NCI-H2171 treated with DMSO at 0.1 percent for 48 hours (cell line): ENCODE results near the gene RASA2.

ENCODE experiments used
- DNase-seq: peaks from one replicate; lab custom pipeline; 2025; lab: John Stamatoyannopoulos, UW

The RASA2 gene, protein sequence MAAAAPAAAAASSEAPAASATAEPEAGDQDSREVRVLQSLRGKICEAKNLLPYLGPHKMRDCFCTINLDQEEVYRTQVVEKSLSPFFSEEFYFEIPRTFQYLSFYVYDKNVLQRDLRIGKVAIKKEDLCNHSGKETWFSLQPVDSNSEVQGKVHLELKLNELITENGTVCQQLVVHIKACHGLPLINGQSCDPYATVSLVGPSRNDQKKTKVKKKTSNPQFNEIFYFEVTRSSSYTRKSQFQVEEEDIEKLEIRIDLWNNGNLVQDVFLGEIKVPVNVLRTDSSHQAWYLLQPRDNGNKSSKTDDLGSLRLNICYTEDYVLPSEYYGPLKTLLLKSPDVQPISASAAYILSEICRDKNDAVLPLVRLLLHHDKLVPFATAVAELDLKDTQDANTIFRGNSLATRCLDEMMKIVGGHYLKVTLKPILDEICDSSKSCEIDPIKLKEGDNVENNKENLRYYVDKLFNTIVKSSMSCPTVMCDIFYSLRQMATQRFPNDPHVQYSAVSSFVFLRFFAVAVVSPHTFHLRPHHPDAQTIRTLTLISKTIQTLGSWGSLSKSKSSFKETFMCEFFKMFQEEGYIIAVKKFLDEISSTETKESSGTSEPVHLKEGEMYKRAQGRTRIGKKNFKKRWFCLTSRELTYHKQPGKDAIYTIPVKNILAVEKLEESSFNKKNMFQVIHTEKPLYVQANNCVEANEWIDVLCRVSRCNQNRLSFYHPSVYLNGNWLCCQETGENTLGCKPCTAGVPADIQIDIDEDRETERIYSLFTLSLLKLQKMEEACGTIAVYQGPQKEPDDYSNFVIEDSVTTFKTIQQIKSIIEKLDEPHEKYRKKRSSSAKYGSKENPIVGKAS

DNA sequence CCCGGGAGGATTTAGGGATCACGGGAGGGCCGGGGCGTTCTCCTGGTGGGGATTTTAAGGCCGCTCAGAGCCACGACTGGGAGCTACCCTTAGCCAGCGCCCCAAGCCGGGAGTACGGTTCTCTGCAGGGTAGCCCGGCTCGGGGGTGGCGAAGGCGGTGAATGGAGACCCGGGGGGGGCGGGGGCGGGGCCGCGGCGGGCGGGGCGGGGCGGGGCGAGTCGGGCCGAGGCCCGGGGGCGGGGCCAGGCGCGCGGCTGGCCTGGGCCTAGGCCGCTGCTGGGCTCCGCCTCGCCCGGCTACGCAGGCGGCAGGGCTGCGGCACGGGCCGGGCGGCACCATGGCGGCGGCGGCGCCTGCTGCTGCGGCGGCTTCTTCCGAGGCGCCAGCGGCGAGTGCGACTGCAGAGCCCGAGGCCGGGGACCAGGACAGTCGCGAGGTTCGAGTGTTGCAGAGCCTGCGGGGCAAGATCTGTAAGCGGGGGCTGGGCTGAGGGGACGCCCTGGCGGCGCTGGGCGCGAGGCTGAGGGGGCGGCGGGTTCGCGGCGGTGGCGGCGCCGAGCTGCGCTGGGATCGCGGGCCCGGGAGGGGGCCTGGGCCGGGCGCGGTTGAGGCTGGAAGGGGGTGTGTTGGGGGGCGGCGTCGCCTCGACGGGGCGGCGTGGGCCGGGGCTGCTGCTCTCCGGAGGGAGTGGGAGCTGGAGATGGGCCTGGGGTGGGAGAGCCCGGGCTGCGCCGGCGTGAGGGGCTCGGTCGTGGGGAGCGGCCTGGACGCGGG, at the start of gene RASA2:
RASA2 (plus strand) TSS at position 282 of the 775 bp plus-strand sequence; CDS start at position 339, 57 bp downstream.
- peak; percentile 96 for DNase-seq

DNA sequence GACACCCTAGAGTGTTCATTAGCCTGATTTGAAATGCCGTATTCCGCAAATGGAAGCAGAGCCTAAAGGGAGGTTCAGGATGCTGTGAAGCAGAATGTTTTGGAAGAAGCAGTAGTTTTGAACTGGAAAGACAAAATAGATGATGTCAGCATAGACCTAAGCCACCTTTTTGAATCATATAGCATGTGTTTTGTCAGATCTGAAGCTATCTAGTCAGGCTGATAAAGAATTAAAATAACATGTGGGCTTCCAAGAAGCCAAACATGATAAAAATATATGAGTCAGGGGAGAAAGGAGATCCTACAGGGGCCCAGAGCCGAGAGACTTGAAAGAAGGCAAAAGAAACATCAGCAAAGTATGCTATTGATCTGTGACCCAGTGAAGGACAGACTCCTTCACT, 47.2 kb upstream of the RASA2 start:
- no peak for DNase-seq

DNA sequence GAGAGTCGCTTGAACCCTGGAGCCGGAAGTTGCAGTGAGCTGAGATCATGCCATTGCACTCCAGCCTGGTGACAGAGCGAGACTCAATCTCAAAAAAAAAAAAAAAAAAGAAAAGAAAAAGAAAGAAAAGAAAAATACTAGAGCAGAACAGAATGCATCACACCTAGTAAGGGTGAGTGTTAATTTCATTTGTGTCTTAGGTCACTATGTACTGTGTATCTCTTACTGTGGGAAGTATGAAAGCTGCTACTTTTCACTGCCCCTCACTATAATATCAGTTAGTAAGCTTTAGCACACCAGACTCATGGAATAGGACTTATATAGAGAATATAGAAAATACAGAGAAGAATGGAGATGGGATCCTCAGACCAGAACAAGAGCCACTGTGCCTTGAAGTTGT, 45.9 kb upstream of the RASA2 start:
- DNase-seq = no peak

DNA sequence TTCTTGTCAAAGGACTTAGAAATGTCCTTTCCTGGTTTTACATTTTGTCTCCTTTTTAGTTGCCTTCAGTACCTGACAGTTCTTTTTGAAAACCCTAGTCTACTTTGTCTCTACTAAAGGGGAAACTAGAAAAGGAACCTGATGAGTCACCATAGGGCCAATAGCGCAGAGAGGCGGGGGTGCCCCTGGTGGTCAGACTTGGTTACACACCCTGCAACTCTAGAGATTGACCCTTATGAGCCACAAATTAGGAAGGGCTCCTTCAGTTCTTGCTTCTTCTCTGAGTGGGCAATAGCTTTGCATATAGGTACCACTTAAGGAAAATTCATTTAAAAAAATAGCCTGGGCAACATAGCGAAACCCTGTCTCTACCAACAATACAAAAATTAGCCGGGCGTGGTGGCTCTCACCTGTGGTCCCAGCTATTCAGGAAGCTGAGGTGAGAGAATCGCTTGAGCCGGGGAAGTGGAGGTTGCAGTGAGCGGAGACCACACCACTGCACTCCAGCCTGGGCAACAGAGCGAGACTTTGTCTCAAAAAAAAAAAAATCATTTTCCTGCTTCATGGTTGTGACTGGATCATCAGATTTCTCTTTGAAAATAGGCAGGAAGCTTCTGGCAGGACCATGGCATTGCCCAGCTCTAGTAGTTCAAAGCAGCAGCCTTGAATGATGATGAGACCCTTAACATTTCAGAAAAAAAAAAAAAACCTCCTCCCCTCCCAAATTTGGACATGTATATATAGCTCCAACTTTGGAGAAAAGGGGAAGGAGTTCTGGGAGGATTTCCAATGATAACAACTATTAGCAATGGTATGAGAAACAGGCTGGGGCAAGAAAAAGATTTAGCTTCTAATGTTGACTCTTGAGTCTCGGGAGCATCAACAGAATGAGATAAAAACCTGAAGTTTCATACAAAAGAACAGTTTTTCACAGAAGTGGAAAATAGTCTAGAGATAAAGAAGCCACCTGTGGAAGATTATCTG, 45.2 kb upstream of the RASA2 start:
- DNase-seq = peak; percentile 33

DNA sequence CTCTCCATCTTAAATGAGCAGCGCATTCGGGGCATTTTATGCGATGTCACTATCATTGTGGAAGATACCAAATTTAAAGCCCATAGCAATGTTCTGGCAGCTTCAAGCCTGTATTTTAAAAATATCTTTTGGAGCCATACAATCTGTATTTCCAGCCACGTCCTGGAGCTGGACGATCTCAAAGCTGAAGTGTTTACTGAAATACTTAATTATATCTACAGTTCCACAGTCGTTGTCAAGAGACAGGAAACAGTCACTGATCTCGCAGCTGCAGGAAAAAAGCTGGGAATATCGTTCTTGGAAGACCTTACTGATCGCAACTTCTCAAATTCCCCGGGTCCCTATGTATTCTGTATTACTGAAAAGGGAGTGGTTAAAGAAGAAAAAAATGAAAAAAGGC, 44.4 kb upstream of the RASA2 start:
- no peak for DNase-seq

DNA sequence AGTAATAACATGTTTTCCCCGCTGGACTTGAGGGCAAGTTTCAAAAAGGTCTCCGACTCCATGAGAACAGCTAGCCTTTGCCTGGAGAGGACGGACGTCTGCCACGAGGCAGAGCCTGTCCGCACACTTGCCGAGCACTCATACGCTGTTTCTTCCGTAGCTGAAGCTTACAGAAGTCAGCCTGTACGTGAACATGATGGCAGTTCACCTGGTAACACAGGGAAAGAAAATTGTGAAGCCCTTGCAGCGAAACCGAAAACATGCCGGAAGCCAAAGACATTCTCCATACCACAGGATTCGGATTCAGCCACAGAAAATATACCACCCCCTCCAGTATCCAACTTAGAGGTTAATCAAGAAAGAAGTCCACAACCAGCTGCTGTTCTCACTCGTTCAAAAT, 43.9 kb upstream of the RASA2 start:
- DNase-seq = no peak

DNA sequence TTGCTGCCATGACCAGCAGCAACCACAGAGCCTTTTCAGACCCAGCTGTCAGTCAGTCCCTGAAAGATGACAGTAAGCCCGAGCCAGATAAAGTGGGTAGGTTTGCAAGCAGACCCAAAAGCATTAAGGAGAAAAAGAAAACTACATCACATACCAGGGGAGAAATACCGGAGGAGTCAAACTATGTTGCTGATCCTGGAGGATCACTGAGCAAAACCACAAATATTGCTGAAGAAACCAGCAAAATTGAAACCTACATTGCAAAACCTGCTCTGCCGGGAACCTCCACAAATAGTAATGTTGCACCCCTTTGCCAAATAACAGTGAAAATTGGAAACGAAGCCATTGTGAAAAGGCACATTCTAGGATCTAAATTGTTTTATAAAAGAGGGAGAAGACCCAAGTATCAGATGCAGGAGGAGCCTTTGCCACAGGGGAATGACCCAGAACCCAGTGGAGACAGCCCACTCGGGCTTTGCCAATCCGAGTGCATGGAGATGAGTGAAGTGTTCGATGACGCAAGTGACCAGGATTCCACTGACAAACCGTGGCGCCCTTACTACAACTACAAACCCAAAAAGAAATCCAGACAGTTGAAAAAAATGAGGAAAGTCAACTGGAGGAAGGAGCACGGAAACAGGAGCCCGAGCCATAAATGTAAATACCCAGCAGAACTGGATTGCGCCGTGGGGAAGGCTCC, 42.1 kb upstream of the RASA2 start:
- DNase-seq = no peak

DNA sequence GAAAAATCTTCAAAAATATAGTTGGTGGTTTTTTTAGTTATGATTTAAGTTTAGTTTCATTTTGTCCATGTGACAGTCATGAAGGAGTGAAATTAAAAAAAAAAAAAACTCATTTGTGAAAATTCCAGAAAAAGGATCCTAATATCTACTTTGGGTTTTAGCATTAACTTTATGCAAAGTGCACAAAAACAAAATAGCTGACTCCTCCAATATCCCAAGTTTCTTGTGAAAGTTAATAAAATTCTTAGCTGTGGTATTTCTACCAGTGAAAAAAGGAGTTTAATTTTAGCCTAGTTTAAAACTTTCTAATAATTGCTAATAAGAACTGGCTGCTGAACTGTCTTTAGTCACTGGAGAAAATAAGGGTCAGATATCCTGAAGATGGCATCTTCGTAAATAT, 40.8 kb upstream of the RASA2 start:
- DNase-seq = no peak

DNA sequence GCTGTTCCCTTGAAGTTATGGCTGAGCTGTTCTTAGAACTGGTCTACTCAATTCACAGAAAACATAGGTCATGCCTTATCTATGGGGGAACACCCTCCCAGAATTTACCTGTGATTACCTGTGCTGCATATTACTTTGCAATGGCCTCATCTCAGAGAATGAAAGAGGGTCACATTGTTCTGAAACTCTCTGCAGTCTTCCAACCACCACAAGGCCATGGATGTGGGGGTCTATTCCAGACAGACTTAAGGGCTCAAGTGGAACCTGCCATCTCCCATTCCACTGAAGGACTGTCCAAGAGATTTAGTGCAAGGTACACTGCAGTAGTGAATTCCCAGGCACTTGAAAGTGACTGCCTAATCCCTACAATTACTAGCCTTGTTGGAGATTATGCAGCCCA, 40.1 kb upstream of the RASA2 start:
- DNase-seq = no peak

DNA sequence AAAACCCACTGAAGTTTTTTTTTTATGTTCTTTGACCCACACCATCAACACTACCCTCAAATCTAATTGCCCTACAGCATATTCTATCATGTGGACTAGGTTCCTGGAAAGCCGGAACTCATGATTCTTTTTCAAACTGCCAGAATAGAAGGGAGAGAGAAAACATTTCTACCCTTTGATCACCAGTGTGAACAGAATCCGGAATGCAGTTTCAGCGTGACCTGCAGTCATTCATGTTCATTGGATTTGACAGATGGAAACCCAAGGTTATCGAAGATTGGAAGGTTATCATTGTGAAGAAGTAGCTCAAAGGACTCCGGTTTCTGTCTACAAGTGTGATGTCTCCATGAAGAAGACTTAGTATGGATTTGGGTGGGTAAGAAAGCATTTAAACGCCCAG, 39.4 kb upstream of the RASA2 start:
- no peak for DNase-seq

DNA sequence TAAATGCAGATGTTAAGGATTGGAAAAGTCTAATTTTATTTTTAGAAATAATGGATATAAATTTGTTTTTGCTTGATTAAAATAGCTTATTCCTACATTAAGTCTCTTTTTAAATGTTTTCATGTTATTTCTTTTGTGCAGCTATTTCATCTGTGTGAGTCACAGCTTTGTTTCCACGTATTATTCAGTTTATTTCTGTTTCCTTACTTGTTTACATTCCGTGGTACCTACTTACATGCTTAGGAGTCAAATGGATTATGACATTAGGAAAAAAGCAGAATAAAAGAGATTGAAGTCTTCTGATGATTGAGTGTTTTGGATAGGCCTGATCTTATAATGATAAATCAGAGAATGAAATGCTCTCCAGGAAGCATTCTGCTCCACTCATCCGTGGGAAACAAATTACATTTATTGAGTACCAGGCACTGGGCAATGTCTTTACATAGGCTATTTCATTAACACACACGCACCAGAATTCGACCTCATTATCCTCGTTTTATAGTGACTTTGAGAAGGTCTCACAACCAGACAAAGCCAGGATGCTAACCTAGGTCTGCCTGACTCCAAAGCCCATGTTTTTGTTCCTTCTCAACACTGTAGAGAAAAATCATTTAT, 38.1 kb upstream of the RASA2 start:
- DNase-seq = no peak

DNA sequence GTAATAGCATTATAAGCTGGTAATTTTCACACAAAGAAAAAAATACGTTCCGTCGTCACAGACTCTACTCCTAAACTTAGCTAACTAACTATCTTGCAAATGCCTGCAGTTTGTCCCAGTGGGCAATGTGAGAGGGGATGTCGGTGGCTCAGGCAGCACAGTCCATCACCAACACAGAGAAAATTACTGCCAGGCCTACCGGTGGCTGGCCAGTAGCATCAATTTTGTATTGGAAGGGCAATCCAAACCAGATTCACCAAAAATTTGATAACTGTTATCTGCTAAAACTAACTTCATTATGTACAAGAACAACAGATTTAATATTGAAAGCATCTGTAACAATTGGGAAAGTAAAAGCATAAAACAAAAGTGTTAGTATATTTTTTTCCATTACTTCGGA, 37.4 kb upstream of the RASA2 start:
- no peak for DNase-seq

DNA sequence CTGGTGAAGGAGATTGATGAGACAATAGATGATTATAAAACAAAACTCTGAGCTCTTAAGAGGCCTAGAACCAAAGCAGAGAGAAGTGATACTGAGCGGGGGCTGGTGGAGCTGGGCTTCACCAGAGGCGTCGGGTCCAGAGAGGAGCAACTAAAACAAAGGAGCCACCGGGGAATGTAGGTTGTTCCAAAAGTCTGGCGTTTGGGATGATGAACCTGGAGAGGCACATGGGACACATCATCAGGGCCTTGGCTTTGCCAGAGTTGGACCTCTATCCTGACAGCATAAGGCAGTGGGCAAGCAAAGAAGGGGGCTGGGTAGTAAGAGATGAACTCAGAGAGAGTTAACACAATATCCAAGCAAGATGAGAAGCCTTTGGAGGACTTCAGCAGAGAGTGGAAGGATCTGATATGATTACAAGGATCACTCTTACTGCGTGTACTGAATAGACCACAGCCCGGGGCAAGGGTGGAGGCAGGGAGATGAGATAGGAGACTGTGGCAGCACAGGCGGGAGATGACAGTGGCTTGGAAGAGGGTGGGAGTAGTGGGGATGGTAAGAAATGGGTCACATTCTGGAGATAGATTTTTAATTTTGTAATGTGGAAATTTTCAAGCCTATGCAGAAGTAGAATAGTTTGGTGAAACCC, 36.0 kb upstream of the RASA2 start:
- no peak for DNase-seq

DNA sequence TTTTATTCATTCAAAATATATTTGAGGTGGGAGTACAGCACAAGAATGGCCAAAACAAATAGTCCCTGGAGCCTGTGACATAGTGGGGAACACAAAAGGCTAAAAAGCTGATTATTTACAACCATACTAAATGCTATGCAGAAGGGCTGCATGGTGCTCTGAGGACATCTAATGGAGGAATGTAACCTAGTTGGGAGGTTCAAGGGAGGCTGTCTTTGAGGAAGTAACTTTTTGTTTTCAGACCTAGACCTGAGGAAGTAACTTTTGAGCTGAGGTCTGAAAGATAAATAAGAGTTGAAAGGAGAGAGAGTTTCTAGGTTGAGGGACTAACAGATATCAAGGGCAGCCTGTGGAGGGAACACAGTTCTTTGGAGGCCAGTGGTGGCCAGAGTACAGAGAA, 34.8 kb upstream of the RASA2 start:
- no peak for DNase-seq

DNA sequence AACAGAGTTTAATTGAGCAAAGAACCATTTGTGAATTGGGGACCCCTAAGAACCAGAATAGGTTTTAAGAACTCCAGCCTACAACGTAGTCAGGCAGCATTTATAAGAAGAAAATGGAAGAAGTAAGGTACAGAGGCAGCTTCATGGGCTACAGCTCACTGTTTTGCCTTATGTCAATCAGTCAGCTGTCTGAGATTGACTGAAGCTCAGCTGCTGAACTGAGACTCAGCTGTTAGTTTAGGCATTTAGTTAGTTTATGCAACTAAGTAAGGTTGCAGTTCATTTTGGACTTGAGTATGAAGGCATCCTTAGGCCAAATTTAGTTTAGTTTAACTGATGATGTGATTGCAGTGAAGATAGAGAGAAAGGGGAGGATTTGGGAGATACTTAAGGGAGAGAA, 34.1 kb upstream of the RASA2 start:
- no peak for DNase-seq

DNA sequence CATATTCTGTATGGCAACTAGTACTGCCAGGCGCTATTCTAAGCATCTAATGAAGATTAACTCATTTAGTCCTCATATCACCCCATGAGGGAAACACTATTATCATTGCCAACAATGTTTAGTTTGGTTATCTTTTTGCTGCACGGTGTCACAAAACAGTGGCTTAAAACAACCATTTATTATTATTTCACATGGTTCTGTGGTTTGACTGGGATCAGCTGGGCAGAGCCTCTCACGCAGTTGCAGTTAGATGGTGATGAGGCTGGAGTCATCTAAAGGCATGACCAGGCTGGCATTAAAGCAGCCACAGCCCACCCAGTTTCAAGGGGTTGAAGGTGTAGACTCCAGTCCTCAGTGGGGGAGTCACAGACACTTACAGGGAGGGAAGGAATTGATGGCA, 32.8 kb upstream of the RASA2 start:
- DNase-seq = no peak

DNA sequence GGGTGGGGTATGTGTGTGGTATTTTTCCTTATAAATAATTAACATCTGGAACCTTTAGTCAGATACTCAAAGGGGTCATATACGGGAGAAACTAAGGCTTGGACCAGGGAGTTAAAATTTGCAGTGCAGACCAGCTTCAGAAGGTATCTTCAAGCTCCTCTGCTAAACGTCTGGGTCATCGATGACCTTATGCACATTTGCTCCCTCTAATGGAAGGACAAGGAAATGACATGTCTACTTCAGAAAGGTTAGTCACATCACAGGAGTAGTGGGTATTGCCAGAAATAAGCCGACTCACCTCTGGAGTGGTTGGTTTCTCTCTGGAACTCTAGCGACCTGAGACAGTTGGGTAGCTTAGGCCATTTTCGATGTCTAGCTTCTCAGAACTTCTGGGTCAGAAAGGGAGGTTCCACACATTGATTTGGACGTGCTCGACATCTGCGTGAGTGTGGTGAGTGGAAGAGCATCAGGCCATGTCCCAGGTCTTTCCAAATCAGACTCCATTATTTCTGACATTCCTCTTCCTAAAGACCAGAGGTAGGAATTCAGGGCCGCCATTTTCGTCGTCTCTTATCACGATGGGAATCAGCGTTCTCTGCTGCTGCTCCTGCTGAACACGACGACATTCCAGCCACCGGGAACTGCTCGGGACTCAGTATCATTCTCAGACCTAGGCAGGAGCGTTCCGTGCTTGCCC, 31.8 kb upstream of the RASA2 start:
- DNase-seq = peak; percentile 63

DNA sequence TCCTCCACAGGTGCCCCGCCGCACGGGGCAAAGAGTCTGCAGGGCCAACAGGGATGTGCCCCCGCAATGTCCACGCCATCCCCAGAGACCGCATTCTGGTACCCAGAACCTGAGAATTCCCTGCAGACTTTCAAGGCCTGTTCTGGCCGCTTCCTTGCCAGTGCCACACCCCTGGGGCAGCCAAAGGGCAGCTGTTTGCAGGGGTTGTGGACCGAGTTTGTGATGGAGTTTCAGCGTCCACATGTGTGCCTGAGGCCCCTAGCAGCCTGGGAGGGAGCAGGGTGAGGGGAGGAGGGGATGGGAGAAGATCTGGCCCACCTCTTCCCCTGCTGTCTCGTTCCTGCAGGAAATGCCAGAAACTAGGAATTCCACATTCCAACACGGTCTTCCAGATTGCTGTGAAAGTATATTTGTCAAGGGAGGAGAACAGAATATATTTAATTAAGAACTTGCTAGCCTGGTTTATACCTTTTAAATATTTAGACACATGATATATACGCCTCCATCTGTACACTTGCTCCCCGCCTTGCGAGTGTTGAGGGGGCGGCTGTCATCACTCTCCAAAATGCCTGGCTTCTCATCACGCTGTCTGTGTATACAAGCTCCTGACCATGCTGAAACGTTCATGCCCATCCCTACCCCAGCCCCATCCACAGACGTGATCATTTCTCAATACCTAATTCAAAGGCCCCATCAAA, 31.1 kb upstream of the RASA2 start:
- no peak for DNase-seq

DNA sequence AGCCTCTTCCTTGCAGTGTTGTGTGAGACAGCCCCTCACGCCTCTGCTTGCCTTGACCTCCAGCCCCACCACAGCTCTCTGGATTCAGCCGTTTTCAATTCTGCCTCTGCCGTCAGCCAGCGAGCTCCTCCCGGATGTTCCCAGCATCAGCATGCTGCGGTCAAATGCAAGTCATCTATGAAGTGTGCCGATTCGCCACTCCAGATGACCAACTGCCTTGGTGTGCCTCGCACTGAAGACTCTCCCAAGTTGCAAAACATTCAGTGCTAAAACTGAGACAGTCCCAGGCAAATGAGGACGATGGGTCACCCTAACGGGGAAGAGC, 30.6 kb upstream of the RASA2 start:
- DNase-seq = no peak
